ENCODE data around the gene SLC45A1.
A peak's percentile ranks its signal among the peaks of the same experiment; 100 is the strongest.

SLC45A1 gene

GRCh38 chr1:8382051-8382505 is 64.2 kb downstream of the SLC45A1 start:
- H3K36me3 ChIP-seq (ENCODE audit: control insufficient read depth in 5 of 5, insufficient read depth in 5 of 5, low read length in 5 of 5): peaks cover 0 to 18% (median 12%) of the 10 kb centered on the region in 5 donors
- peak overlapping the region; percentile 87 for H3K27ac ChIP-seq (ENCODE audit: low read depth, low read length)
- peak overlapping the region in 1 of 5 donors; percentile 4 for H3K9ac ChIP-seq (ENCODE audit: low read length in 5 of 5)
- no peaks in the 10 kb centered on the region for H3K27me3 ChIP-seq (ENCODE audit: control insufficient read depth in 5 of 5, insufficient read depth in 4 of 5, low read length in 5 of 5)
- no peaks in the 10 kb centered on the region for H3K9me3 ChIP-seq (ENCODE audit: control insufficient read depth in 5 of 5, low read length in 5 of 5)
- H3K4me3 ChIP-seq (ENCODE audit: low read depth in 1 of 5, low read length in 5 of 5): no peak overlapping the region
- peaks cover 24 to 92% (median 84%) of the 10 kb centered on the region in 5 donors for H3K4me1 ChIP-seq (ENCODE audit: control insufficient read depth in 5 of 5, insufficient read depth in 5 of 5, low read length in 5 of 5)

- H3K27me3 ChIP-seq (ENCODE audit: control insufficient read depth in 5 of 5, insufficient read depth in 4 of 5, low read length in 5 of 5): no peaks in the 10 kb centered on the region
- peaks cover 24 to 91% (median 85%) of the 10 kb centered on the region in 5 donors for H3K4me1 ChIP-seq (ENCODE audit: control insufficient read depth in 5 of 5, insufficient read depth in 5 of 5, low read length in 5 of 5)
- no peaks in the 10 kb centered on the region for H3K9me3 ChIP-seq (ENCODE audit: control insufficient read depth in 5 of 5, low read length in 5 of 5)
- H3K9ac ChIP-seq (ENCODE audit: low read length in 5 of 5): peak overlapping the region in 1 of 5 donors; percentile 8
- peak overlapping the region; percentile 87 for H3K27ac ChIP-seq (ENCODE audit: low read depth, low read length)
- peaks cover 0 to 18% (median 9%) of the 10 kb centered on the region in 5 donors for H3K36me3 ChIP-seq (ENCODE audit: control insufficient read depth in 5 of 5, insufficient read depth in 5 of 5, low read length in 5 of 5)
- H3K4me3 ChIP-seq (ENCODE audit: low read depth in 1 of 5, low read length in 5 of 5): no peak overlapping the region
Observed at GRCh38 chr1:8382608-8383505, 64.9 kb downstream of the SLC45A1 start.

- H3K36me3 ChIP-seq (ENCODE audit: control insufficient read depth in 5 of 5, insufficient read depth in 5 of 5, low read length in 5 of 5): peaks cover 3 to 23% (median 12%) of the 10 kb centered on the region in 5 donors
- peaks cover 18 to 80% (median 75%) of the 10 kb centered on the region in 5 donors for H3K4me1 ChIP-seq (ENCODE audit: control insufficient read depth in 5 of 5, insufficient read depth in 5 of 5, low read length in 5 of 5)
- no peaks in the 10 kb centered on the region for H3K9me3 ChIP-seq (ENCODE audit: control insufficient read depth in 5 of 5, low read length in 5 of 5)
- H3K27ac ChIP-seq (ENCODE audit: low read depth, low read length): peak overlapping the region; percentile 14
- no peaks in the 10 kb centered on the region for H3K27me3 ChIP-seq (ENCODE audit: control insufficient read depth in 5 of 5, insufficient read depth in 4 of 5, low read length in 5 of 5)
- H3K9ac ChIP-seq (ENCODE audit: low read length in 5 of 5): peak overlapping the region in 1 of 5 donors; percentile 1
- no peak overlapping the region for H3K4me3 ChIP-seq (ENCODE audit: low read depth in 1 of 5, low read length in 5 of 5)
Observed at GRCh38 chr1:8384088-8384487, 66.2 kb downstream of the SLC45A1 start.

GRCh38 chr1:8384577-8384976 is 66.7 kb downstream of the SLC45A1 start:
- H3K36me3 ChIP-seq (ENCODE audit: control insufficient read depth in 5 of 5, insufficient read depth in 5 of 5, low read length in 5 of 5): peaks cover 4 to 26% (median 17%) of the 10 kb centered on the region in 5 donors
- peaks cover 15 to 76% (median 70%) of the 10 kb centered on the region in 5 donors for H3K4me1 ChIP-seq (ENCODE audit: control insufficient read depth in 5 of 5, insufficient read depth in 5 of 5, low read length in 5 of 5)
- no peak overlapping the region for H3K9ac ChIP-seq (ENCODE audit: low read length in 5 of 5)
- H3K9me3 ChIP-seq (ENCODE audit: control insufficient read depth in 5 of 5, low read length in 5 of 5): no peaks in the 10 kb centered on the region
- peak overlapping the region; percentile 14 for H3K27ac ChIP-seq (ENCODE audit: low read depth, low read length)
- no peaks in the 10 kb centered on the region for H3K27me3 ChIP-seq (ENCODE audit: control insufficient read depth in 5 of 5, insufficient read depth in 4 of 5, low read length in 5 of 5)
- H3K4me3 ChIP-seq (ENCODE audit: low read depth in 1 of 5, low read length in 5 of 5): no peak overlapping the region

- Histone ChIP-seq H3K27ac (ENCODE audit: low read depth, low read length) (peak overlapping the region; percentile 54), H3K9me3 (ENCODE audit: control insufficient read depth in 5 of 5, low read length in 5 of 5) (no peaks in the 10 kb centered on the region), H3K36me3 (ENCODE audit: control insufficient read depth in 5 of 5, insufficient read depth in 5 of 5, low read length in 5 of 5) (peaks cover 4 to 23% (median 18%) of the 10 kb centered on the region in 5 donors), H3K9ac (ENCODE audit: low read length in 5 of 5) (no peak overlapping the region), H3K4me1 (ENCODE audit: control insufficient read depth in 5 of 5, insufficient read depth in 5 of 5, low read length in 5 of 5) (peaks cover 11 to 65% (median 59%) of the 10 kb centered on the region in 5 donors), H3K27me3 (ENCODE audit: control insufficient read depth in 5 of 5, insufficient read depth in 4 of 5, low read length in 5 of 5) (no peaks in the 10 kb centered on the region), H3K4me3 (ENCODE audit: low read depth in 1 of 5, low read length in 5 of 5) (no peak overlapping the region)
Observed at GRCh38 chr1:8386247-8386646, 68.3 kb downstream of the SLC45A1 start.

- H3K9ac ChIP-seq (ENCODE audit: low read length in 5 of 5): no peak overlapping the region
- H3K36me3 ChIP-seq (ENCODE audit: control insufficient read depth in 5 of 5, insufficient read depth in 5 of 5, low read length in 5 of 5): peaks cover 4 to 25% (median 19%) of the 10 kb centered on the region in 5 donors
- H3K9me3 ChIP-seq (ENCODE audit: control insufficient read depth in 5 of 5, low read length in 5 of 5): no peaks in the 10 kb centered on the region
- H3K27me3 ChIP-seq (ENCODE audit: control insufficient read depth in 5 of 5, insufficient read depth in 4 of 5, low read length in 5 of 5): no peaks in the 10 kb centered on the region
- H3K27ac ChIP-seq (ENCODE audit: low read depth, low read length): no peak overlapping the region
- peaks cover 7 to 57% (median 48%) of the 10 kb centered on the region in 5 donors for H3K4me1 ChIP-seq (ENCODE audit: control insufficient read depth in 5 of 5, insufficient read depth in 5 of 5, low read length in 5 of 5)
- H3K4me3 ChIP-seq (ENCODE audit: low read depth in 1 of 5, low read length in 5 of 5): no peak overlapping the region
Observed at GRCh38 chr1:8388732-8389562, 71.0 kb downstream of the SLC45A1 start.

GRCh38 chr1:8389958-8390535 is 72.1 kb downstream of the SLC45A1 start:
- no peaks in the 10 kb centered on the region for H3K27me3 ChIP-seq (ENCODE audit: control insufficient read depth in 5 of 5, insufficient read depth in 4 of 5, low read length in 5 of 5)
- no peak overlapping the region for H3K27ac ChIP-seq (ENCODE audit: low read depth, low read length)
- no peaks in the 10 kb centered on the region for H3K9me3 ChIP-seq (ENCODE audit: control insufficient read depth in 5 of 5, low read length in 5 of 5)
- H3K36me3 ChIP-seq (ENCODE audit: control insufficient read depth in 5 of 5, insufficient read depth in 5 of 5, low read length in 5 of 5): peaks cover 4 to 24% (median 17%) of the 10 kb centered on the region in 5 donors
- no peak overlapping the region for H3K9ac ChIP-seq (ENCODE audit: low read length in 5 of 5)
- H3K4me3 ChIP-seq (ENCODE audit: low read depth in 1 of 5, low read length in 5 of 5): no peak overlapping the region
- peaks cover 1 to 46% (median 41%) of the 10 kb centered on the region in 5 donors for H3K4me1 ChIP-seq (ENCODE audit: control insufficient read depth in 5 of 5, insufficient read depth in 5 of 5, low read length in 5 of 5)

GRCh38 chr1:8390707-8391106 is 72.8 kb downstream of the SLC45A1 start:
- Histone ChIP-seq H3K36me3 (ENCODE audit: control insufficient read depth in 5 of 5, insufficient read depth in 5 of 5, low read length in 5 of 5) (peaks cover 4 to 28% (median 19%) of the 10 kb centered on the region in 5 donors), H3K9ac (ENCODE audit: low read length in 5 of 5) (no peak overlapping the region), H3K4me3 (ENCODE audit: low read depth in 1 of 5, low read length in 5 of 5) (no peak overlapping the region), H3K9me3 (ENCODE audit: control insufficient read depth in 5 of 5, low read length in 5 of 5) (no peaks in the 10 kb centered on the region), H3K4me1 (ENCODE audit: control insufficient read depth in 5 of 5, insufficient read depth in 5 of 5, low read length in 5 of 5) (peaks cover 1 to 43% (median 40%) of the 10 kb centered on the region in 5 donors), H3K27me3 (ENCODE audit: control insufficient read depth in 5 of 5, insufficient read depth in 4 of 5, low read length in 5 of 5) (no peaks in the 10 kb centered on the region), H3K27ac (ENCODE audit: low read depth, low read length) (no peak overlapping the region)

- Histone ChIP-seq H3K4me1 (ENCODE audit: control insufficient read depth in 5 of 5, insufficient read depth in 5 of 5, low read length in 5 of 5) (peaks cover 9 to 49% (median 44%) of the 10 kb centered on the region in 5 donors), H3K27ac (ENCODE audit: low read depth, low read length) (peak overlapping the region; percentile 45), H3K9ac (ENCODE audit: low read length in 5 of 5) (no peak overlapping the region), H3K27me3 (ENCODE audit: control insufficient read depth in 5 of 5, insufficient read depth in 4 of 5, low read length in 5 of 5) (no peaks in the 10 kb centered on the region), H3K9me3 (ENCODE audit: control insufficient read depth in 5 of 5, low read length in 5 of 5) (no peaks in the 10 kb centered on the region), H3K4me3 (ENCODE audit: low read depth in 1 of 5, low read length in 5 of 5) (no peak overlapping the region), H3K36me3 (ENCODE audit: control insufficient read depth in 5 of 5, insufficient read depth in 5 of 5, low read length in 5 of 5) (peaks cover 4 to 28% (median 19%) of the 10 kb centered on the region in 5 donors)
Observed at GRCh38 chr1:8392522-8392921, 74.6 kb downstream of the SLC45A1 start.

Measured in subcutaneous abdominal adipose tissue (tissue), 5 donors.